ENCODE measurements around the gene HOTAIR.

DNA sequence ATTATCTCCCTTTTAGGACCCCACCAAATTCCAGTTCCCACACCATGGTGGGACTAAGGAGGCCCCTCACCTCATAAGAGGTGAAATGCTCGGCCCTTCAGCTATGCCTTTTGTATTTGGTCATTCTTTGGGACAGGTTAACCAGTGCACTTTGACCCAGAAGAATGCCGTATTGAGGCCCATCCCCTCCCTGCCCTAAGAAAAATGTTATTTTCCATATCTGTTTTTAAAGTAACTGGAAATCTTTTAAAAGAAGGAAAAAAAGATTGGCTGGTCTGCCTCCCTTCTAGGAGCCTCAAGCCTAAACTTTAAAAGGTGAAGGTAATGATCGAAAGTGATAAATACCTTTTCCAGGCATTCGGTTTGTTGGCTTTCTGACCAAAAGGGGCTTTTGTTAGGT is 41.8 kb downstream of the HOTAIR start:
- TF ChIP-seq SUZ12 (IDR thresholded peaks at IDR 0.05) (no peak), ARNT (IDR thresholded peaks at IDR 0.05) (no peak), FOXM1 (IDR thresholded peaks at IDR 0.05; ENCODE audit: borderline replicate concordance) (no peak), ZNF384 (IDR thresholded peaks at IDR 0.05) (no peak)

All from HEK293T (cell line).